Loucy (cell line): ENCODE results near the gene PDGFB.

Experiments used
- H2AFZ ChIP-seq: fragments of 200-600 bp; sonication (generic); 2 replicates; pipeline ENCODE4 v1.6.0; 2016; ENCODE audit warnings: antibody characterized with exemption, mild to moderate bottlenecking, low read length, moderate library complexity
- H3F3A ChIP-seq: fragments of 200-600 bp; 2 replicates; pipeline ENCODE4 v1.6.0; 2016; ENCODE audit warnings: antibody characterized with exemption, low read depth, mild to moderate bottlenecking
- H3K27me3 ChIP-seq: fragments of 200-600 bp; sonication (generic); 2 replicates; pipeline ENCODE4 v1.6.1; 2014; ENCODE audit warnings: low read length, mild to moderate bottlenecking; ENCODE audit not compliant: insufficient read depth, poor library complexity, severe bottlenecking
- H3K36me3 ChIP-seq: fragments of 200-600 bp; sonication (generic); 2 replicates; pipeline ENCODE4 v1.6.1; 2016; ENCODE audit warnings: low read length; ENCODE audit not compliant: insufficient read depth
- H3K4me1 ChIP-seq: fragments of 200-600 bp; sonication (generic); 2 replicates; pipeline ENCODE4 v1.5.1; 2014; ENCODE audit warnings: low read length, mild to moderate bottlenecking; ENCODE audit not compliant: insufficient read depth, poor library complexity, severe bottlenecking
- H3K4me2 ChIP-seq: fragments of 200-600 bp; sonication (generic); 2 replicates; pipeline ENCODE4 v1.6.0; 2014; ENCODE audit warnings: antibody characterized with exemption, low read length, low read depth, mild to moderate bottlenecking; ENCODE audit not compliant: poor library complexity, severe bottlenecking
- H3K4me3 ChIP-seq: fragments of 200-600 bp; sonication (generic); 2 replicates; pipeline ENCODE4 v1.5.1; 2014; ENCODE audit warnings: low read length, mild to moderate bottlenecking, mixed read lengths; ENCODE audit not compliant: poor library complexity, severe bottlenecking
- H3K79me2 ChIP-seq: fragments of 200-600 bp; sonication (generic); 2 replicates; pipeline ENCODE4 v1.6.1; 2014; ENCODE audit warnings: low read length; ENCODE audit not compliant: insufficient read depth
- H3K9ac ChIP-seq: fragments of 200-600 bp; sonication (generic); 2 replicates; pipeline ENCODE4 v1.6.0; 2014; ENCODE audit warnings: mild to moderate bottlenecking, low read depth, low read length, moderate library complexity; ENCODE audit not compliant: poor library complexity, severe bottlenecking
- H3K9me2 ChIP-seq: fragments of 200-600 bp; sonication (generic); replicated peaks from 2 replicates; pipeline ENCODE4 v1.6.1; 2016; ENCODE audit warnings: low read depth, low read length, mixed read lengths
- H3K9me3 ChIP-seq: fragments of 200-600 bp; sonication (generic); 2 replicates; pipeline ENCODE4 v1.6.1; 2014; ENCODE audit warnings: mild to moderate bottlenecking, antibody characterized with exemption, low read length, low read depth; ENCODE audit not compliant: insufficient read depth
- H4K20me1 ChIP-seq: fragments of 200-600 bp; sonication (generic); 2 replicates; pipeline ENCODE4 v1.6.0; 2014; ENCODE audit warnings: antibody characterized with exemption, low read length, mild to moderate bottlenecking; ENCODE audit not compliant: insufficient read depth, poor library complexity, severe bottlenecking
- EZH2phosphoT487 ChIP-seq: fragments of 200-600 bp; IDR thresholded peaks from 2 replicates; pipeline ENCODE4 v1.6.1; 2018; ENCODE audit warnings: antibody characterized with exemption, mild to moderate bottlenecking, moderate library complexity, borderline replicate concordance
- TF ChIP-seq, protein P1 (sequence below): fragments of 200-600 bp; sonication (generic); conservative IDR thresholded peaks from 2 replicates; pipeline ENCODE4 v1.5.1; 2014; ENCODE audit warnings: mild to moderate bottlenecking, antibody characterized with exemption, low read length

The PDGFB gene

DNA sequence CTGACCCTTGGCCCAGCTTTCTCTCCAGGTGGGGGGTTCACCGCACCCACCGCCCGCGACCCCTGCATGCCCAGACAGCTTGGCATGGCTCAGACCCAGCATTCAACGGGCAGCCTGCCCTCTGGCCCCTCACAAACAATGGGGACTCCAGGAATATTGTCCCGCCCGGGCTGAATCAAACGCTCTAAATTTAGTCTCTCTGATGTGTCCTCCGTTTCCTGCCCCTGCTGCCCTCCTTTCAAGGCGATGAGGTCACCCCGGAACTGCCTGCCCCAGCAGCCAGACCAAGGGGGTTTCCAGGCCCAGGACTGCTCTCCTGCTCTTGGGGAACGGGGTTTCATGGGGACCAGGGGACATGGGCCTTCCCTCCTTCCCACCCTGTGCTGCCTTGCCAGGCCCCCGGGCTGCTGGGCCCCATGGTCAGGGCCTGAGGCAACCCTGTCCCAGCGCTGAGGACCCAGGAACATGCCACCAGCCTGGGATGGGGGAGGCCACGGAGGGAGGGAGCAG, 10.1 kb upstream of the PDGFB start:
- Histone ChIP-seq H4K20me1 (no peaks in the 10 kb centered on the region), H3K36me3 (no peaks in the 10 kb centered on the region), H3K79me2 (no peaks in the 10 kb centered on the region), H3F3A (no peaks in the 10 kb centered on the region), H3K4me1 (no peaks in the 10 kb centered on the region), H3K9me3 (no peaks in the 10 kb centered on the region), H3K27me3 (no peaks in the 10 kb centered on the region), H3K4me2 (no peak overlapping the region), H3K4me3 (no peak overlapping the region), H3K9ac (no peak overlapping the region), H3K9me2 (no peaks in the 10 kb centered on the region), H2AFZ (no peak overlapping the region)
- no peak for TF ChIP-seq EZH2phosphoT487
- TF ChIP-seq, protein P1, sequence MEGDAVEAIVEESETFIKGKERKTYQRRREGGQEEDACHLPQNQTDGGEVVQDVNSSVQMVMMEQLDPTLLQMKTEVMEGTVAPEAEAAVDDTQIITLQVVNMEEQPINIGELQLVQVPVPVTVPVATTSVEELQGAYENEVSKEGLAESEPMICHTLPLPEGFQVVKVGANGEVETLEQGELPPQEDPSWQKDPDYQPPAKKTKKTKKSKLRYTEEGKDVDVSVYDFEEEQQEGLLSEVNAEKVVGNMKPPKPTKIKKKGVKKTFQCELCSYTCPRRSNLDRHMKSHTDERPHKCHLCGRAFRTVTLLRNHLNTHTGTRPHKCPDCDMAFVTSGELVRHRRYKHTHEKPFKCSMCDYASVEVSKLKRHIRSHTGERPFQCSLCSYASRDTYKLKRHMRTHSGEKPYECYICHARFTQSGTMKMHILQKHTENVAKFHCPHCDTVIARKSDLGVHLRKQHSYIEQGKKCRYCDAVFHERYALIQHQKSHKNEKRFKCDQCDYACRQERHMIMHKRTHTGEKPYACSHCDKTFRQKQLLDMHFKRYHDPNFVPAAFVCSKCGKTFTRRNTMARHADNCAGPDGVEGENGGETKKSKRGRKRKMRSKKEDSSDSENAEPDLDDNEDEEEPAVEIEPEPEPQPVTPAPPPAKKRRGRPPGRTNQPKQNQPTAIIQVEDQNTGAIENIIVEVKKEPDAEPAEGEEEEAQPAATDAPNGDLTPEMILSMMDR: no peak

DNA sequence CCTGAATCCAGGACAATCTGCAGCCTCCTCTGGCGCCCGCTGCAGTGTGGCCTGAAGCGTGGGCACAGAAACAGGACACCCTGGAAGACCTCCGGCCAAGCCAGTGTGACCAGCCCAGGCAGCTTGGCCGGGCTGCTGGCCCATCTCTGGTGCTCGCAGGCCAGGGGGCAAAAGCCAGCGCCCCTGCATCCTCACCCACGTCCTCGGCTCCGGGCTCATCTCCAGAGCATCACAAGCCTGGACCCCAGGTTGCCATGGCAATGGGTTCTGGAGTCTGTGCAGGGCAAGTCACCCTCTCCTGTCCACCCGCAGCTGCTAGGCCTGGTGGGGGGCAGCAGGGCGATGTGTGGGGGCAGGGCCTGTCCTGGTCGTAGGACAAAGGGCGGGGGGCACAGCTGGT, 9.3 kb upstream of the PDGFB start:
- Histone ChIP-seq H3K9me2 (no peaks in the 10 kb centered on the region), H3K79me2 (no peaks in the 10 kb centered on the region), H4K20me1 (no peaks in the 10 kb centered on the region), H3K4me2 (no peak overlapping the region), H3K27me3 (no peaks in the 10 kb centered on the region), H3K9ac (no peak overlapping the region), H3F3A (no peaks in the 10 kb centered on the region), H3K4me1 (no peaks in the 10 kb centered on the region), H3K4me3 (no peak overlapping the region), H2AFZ (no peak overlapping the region), H3K9me3 (no peaks in the 10 kb centered on the region), H3K36me3 (no peaks in the 10 kb centered on the region)
- no peak for TF ChIP-seq EZH2phosphoT487
- TF ChIP-seq, protein P1: no peak

DNA sequence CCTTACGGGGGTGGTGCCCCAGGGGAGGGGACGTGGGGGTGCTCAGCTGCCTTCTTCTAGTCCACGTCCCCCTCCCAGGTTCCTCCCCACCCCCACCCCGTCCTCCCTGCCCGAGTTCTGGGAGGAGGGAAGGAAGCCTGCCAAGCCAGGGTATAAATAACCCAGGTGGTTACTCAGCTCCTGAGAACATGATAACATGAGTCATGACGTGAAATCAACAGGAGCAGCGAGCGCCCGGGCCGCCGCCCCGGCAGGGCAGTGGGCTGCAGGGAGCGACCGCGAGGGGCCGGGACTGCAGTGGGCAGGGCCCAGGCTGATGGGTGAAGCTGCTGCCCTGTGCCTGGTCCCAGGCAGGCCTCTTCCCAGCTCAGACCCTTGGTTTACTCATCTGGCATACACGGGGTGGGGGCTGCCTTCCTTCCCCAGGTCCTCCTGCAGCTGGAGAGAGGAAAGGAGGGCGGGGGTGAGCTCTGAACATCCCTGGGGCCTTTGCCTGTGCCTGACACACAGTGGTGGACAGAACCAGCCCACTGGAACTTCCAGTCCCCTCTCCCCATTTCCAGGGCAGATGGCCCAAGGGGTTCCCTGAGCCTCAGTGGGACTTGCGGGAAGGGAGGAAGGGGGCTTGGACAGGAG, 8.8 kb upstream of the PDGFB start:
- Histone ChIP-seq H3K36me3 (no peaks in the 10 kb centered on the region), H3K27me3 (no peaks in the 10 kb centered on the region), H3K9me3 (no peaks in the 10 kb centered on the region), H3K4me3 (no peak overlapping the region), H3K4me1 (no peaks in the 10 kb centered on the region), H3K79me2 (no peaks in the 10 kb centered on the region), H2AFZ (no peak overlapping the region), H3K4me2 (no peak overlapping the region), H3K9ac (no peak overlapping the region), H3K9me2 (no peaks in the 10 kb centered on the region), H3F3A (no peaks in the 10 kb centered on the region), H4K20me1 (no peaks in the 10 kb centered on the region)
- no peak for TF ChIP-seq EZH2phosphoT487
- TF ChIP-seq, protein P1: no peak
